Right ventricle myocardium inferior (tissue), 1 donor: ENCODE results near the gene SS18L1. TPM values are rescaled to one million over a fixed set of nuclear protein-coding genes. Genes with fewer than 3 reads are reported as not detected.
"Not testable (repeated sequence)": the region's sequence is repeated elsewhere in the genome, so short reads cannot be mapped to it uniquely, and the experiment has no call there.

Source experiments
- ATAC-seq: fragments of 200-7000 bp; cut with Tn5 transposase; one replicate; pipeline ENCODE4 v1.9.1; 2020; ENCODE audit warnings: mild to moderate bottlenecking, moderate library complexity
- DNase-seq: peaks from one replicate; pipeline ENCODE4 v3.0.0; 2021; ENCODE audit errors: missing footprints
- intact Hi-C: fragments of 100-400 bp; cut with DNase I; formaldehyde crosslinking; loops from one replicate; pipeline ENCODE4 v1.11.0; 2022
- total RNA-seq: library from RNA; stranded (reverse); fragmentation: NEBNext Ultra II Directional; extraction: Animal tissue kit (Norgen Biotek cat#: 25700); gene quantifications from one replicate; pipeline ENCODE4 v1.2.1, GENCODE V29; 2021
- donor health status: DM: no; HTN: yes; CAD: no; lungs with severe emphysema.

The SS18L1 gene
- total RNA-seq, 1 donor from 2014 or later = 7.8 TPM

DNA sequence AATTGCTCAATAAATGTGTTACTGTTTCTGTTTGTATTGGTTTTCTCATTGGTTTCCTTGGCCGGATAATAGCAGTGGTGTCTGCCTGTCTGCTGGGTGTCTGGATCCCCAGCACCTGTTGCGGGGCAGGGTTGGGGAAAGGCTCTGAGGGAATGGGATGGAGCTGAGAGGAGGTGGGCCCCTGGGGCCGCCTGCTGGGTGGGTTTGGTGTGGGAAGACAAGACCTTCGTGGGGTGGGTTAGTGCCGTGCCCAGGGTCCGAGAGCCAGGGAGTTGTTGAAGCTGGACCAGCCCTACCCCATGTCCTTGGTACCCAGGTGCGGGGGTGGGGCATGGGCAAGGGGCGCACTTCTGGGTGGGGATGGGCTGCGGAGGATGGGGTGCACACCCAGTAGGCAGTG is 4.0 kb downstream of the SS18L1 start:
- intact Hi-C loops = loop anchor here (10.0 kb wide), 1 partner anchor 227 kb away; no protein-coding TSS in a partner anchor
- DNase-seq = peak; percentile 56
- no peak for ATAC-seq

DNA sequence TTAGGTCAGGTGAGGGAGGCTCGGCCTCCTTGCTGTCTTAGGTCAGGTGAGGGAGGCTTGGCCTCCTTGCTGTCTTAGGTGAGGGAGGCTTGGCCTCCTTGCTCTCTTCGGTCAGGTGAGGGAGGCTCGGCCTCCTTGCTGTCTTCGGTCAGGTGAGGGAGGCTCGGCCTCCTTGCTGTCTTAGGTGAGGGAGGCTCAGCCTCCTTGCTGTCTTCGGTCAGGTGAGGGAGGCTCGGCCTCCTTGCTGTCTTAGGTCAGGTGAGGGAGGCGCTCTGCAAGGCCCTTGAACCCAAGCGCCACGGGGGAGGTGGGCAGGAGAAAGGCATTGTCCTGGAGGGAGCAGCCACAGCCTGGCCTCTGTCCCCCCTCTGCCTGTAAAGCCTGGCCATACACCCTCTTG is 4.8 kb downstream of the SS18L1 start:
- intact Hi-C loops = loop anchor here (10.0 kb wide), 1 partner anchor 226 kb away; no protein-coding TSS in a partner anchor
- ATAC-seq, DNase-seq: not testable (repeated sequence)

DNA sequence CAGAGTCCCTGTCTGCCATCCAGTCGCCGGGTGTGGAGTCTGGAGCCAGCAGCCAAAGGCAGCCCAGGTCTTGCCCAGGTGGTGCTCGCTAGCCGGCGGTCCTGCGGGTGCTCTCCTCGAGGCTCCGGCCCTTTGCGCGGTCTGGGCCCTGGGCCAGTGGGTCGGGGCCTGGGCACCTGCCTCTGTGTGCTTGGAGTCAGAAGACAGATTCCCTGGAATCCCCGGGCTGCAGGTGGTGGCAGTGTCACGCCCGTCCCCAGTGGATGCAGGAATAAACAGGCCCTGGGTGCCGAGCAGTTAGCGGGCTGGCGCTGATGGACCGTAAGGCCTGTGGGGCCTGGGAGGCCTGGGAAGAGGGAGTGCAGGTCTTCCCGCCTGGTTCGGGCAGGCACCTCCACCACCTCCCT is 5.3 kb downstream of the SS18L1 start:
- ATAC-seq (no peak), DNase-seq (peak; percentile 51)
- intact Hi-C loops = loop anchor here (10.0 kb wide), 1 partner anchor 226 kb away; no protein-coding TSS in a partner anchor

DNA sequence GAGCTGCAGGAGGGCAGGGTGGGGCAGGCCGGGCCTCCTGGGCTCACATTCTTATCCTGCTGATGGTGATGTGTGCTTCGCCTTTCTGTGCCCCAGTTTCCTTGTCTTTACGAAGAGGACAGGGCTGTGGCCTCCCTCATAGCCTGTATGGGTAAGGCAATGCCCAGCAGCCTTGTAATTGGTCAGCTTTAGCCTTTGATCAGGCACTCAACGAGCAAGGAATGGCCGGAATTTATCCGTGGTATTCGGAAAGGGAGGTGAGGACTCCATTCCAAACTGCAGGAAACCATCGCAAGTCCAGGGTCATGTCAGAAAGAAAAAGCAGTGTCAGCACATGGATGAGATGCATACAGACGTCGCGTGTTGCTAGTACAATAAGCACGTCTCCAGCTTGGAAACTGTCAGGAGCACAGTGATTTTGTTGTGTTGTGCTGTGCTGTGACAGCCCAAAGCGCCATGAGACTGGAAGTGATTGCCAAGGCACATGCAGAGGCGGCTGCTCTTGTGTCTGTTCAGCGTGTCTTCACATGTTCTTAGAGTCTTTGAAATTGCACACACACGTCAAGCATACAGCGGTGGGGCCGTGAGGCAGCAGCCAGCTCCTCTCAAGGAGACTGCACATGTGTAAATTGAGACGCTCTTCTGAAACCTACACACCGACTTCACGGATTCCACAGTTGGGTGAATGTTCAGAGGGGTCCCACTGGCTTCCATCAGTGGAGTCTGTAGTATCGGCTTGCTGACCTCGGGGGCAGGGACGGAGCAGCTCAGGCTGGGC is 6.2 kb downstream of the SS18L1 start:
- ATAC-seq = no peak
- DNase-seq = peak; percentile 54

DNA sequence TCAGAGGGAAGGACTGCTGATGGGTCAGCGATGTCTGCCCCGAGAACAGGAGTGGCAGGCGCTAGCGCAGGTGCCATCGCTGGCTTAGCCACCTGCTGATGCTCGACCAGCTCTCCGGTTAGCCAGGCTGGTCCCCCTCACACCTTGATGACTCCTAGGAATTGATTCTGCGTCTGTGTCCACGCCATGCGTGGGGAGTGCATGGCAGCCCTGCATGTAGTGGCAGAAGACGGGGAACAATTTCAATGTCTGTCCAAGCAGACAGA is 6.7 kb downstream of the SS18L1 start:
- ATAC-seq (no peak), DNase-seq (no peak)
- intact Hi-C loops = no loop called here

More for the DNA sequence above, 6.2 kb downstream of the SS18L1 start:
- intact Hi-C loops = loop anchor here (10.0 kb wide), 1 partner anchor 225 kb away; no protein-coding TSS in a partner anchor

DNA sequence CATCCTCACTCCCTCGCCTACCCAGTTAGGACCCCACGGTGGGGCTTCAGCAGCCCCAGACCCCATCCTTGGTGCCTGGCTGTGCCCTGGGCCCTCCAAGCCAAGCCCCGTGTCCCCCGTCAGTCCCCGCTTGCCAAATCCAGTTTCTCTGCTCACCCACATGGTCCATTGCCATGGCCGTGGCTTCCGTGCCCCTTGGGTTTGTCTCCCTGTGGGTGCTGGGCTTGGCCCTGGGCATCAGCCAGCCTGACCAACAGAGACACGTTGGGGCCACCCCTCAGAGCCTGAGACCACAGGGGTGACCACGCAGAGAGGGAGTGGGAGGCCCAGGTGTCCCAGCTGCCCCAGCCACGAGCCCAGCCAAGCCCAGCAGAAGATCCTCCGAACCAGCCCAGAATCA is 7.7 kb downstream of the SS18L1 start:
- intact Hi-C loops = no loop called here
- ATAC-seq (no peak), DNase-seq (peak; percentile 46)

DNA sequence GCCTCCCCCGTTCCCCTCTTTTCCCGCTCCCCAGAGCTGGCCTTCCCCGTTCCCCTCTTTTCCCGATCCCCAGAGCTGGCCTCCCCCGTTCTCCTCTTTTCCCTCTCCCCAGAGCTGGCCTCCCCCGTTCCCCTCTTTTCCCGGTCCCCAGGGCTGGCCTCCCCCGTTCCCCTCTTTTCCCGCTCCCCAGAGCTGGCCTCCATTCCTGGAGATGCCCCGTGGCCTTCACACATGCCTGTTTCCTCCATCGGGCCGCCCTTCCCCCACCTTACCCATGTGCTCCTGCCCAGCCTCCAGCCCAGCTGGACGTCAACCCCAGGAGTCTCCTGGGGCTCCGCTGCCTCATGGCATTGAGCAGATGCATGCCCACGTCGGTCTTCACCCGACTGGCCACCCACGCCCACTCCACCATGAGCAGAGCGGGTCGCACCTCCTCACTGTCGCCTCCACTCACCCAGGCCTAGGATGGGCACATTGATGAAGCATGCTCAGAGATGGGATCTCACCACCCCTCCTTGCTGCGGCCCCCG is 8.3 kb downstream of the SS18L1 start:
- intact Hi-C loops = no loop called here
- DNase-seq = peak; percentile 57
- no peak for ATAC-seq

DNA sequence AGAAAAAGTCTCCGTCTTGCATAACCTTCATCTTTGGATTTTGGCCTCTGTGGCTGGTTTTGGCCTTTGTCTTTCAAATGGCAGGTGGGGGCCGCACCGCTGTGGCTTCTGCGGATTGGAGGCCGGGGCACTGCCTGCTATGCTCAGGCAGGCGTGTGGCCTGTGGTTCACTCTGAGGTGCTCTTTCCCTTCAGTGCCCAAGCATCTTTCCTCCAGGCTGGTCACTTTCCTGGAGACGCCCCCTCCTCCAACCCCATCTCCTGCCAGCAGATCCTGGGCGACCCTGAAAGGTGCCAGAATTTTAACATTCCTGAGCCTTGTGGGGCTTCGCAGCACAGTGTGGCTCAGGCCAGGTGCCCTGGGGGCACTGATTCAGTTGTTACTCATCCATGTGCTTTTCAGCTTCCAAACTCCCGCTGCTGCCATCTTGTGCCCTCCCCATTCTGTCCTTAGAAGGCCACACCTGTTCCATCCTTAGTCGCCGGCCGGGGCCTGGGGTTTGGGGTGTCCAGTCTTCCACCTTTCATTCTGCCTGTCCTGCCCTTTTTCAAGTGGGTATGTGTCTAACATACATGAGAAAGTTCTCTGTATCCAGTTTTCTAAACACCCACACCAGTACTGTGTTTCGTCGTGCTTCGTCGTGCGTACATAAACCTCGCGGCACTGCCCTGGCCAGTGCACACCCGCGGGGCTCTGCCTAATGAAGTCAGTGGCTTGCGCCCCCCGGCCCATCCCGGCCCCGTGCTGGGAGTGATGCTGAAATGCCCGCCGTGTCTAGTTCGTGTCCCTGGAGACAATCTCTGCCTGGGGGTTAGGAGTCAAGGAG is 12.1 kb downstream of the SS18L1 start:
- intact Hi-C loops = loop anchor here (2.0 kb wide), 1 partner anchor 145 kb away; no protein-coding TSS in a partner anchor
- ATAC-seq = no peak
- peak; percentile 41 for DNase-seq

DNA sequence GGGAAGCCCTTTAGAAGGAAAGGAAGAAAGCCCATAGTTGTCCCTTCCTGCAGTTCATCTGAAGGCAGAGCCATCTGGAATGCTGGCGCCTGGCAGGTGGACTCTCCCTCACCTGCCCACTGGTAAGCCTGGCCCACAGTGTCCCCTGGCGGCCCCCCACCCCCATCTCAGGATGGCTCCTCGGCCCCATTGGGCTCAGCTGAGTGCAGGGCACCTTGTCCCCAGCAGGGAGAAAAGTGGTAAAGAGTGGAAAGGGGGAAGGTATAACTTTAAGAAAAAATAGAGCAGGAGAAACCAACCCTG is 12.6 kb downstream of the SS18L1 start:
- DNase-seq (peak; percentile 59), ATAC-seq (no peak)
- intact Hi-C loops = loop anchor here (2.0 kb wide), 1 partner anchor 145 kb away; no protein-coding TSS in a partner anchor

DNA sequence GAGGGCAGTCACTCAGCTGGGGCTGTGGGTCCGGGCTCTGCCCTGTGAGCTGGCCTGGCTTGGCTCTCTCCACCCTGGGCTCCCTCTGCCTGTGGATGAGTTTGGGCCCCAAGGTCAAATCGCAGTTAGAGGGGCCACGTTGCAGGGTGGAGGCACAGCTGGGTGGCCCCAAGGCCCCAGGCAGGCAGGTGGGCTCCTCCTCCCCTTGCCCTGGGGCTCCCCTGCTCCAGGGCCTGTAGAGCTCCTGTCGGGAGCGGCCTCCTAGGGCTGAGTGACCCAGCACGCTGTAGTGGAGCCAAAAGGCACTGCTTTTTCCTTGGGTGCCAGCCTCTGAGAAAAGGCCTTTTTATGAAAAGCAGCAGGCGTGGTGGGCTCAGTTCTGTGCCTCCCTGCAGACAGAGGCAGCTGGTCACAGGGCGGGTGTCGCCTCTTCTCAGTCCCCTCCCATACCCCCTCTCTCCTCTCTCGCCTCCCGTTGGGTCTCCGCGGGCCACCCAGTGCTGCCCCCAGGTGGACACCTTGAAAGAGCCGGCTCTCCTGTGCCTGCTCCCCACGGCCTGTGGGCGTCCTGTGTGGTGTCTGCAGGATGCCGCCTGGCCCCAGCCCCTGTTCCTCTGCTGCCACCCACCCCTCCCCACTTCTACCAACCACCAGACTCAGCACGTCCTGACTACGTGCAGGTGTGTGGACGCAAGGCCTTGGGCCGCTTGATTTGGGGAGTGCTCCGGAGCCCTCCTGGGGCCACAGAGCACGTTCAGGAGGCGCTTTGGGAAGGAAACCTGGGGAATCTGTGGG is 13.2 kb downstream of the SS18L1 start:
- intact Hi-C loops = loop anchor here (2.0 kb wide), 1 partner anchor 146 kb away; no protein-coding TSS in a partner anchor
- DNase-seq (peak; percentile 87), ATAC-seq (peak; percentile 75)

DNA sequence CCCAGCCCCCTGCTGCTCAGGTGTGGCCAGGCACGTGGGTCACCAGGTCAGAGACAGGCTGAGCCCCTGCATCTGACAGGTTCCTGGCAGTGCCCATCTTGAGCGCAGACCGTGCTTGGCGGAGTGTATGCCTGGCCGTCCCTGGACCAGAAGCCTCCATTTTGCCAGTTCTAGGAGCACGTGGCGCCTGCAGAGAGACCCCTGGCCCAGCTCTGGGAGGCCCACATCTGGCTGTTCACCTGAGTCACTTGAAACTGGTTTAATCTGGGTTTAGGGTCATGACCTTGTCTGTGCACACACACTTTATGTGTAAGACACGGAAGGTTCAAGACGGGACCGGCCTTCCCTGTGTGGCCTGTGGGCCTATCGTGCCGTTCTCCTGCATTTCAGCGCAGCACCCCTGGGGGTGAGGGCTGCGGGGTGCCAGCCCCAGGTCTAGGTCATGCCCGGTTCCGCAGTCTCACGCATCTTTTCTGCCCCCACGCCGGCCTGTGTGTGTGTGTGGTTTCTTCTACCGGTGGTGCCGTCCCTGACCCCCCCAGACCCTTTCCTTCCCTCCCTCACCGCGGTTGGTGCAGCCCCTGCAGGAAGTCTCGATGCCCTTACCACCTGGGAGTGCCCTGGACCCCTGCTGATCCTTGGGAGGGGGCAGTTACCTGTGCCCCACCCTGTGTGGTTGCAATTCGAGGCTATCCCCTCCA is 14.0 kb downstream of the SS18L1 start:
- ATAC-seq (no peak), DNase-seq (peak; percentile 11)
- intact Hi-C loops = loop anchor here (2.0 kb wide), 1 partner anchor 147 kb away; no protein-coding TSS in a partner anchor

DNA sequence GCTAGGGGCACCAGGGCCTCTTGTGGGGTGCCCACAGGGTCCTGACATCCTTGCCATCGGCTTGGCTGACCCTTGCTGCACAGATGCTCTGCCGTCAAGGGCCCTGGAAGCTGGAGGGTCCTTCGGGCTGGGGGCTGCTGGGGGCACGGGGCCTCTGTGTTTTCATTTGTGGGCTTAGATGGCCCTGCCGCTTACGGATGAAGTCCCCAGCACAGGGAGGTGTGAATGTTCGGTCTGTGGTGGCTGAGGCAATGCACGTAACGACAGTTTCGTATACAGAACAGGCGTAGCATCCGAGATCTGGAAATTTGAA is 14.5 kb downstream of the SS18L1 start:
- intact Hi-C loops = no loop called here
- no peak for ATAC-seq
- DNase-seq = no peak

DNA sequence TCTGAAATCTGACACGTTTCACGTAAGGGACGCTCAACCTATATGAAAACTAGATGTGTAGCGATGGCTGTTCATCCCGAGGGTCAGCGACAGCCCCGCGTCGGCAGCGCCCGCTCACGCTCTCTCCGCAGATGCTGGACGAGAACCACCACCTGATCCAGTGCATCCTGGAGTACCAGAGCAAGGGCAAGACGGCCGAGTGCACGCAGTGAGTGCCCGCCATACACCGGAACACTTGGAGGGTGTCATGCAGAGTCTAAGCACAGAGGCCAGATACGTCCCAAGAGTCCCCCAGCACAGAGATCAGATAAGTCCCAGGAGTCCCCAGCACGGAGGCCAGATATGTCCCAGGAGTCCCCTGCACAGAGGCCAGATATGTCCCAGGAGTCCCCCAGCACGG is 15.0 kb downstream of the SS18L1 start:
- peak; percentile 58 for DNase-seq
- no peak for ATAC-seq
- intact Hi-C loops = no loop called here

DNA sequence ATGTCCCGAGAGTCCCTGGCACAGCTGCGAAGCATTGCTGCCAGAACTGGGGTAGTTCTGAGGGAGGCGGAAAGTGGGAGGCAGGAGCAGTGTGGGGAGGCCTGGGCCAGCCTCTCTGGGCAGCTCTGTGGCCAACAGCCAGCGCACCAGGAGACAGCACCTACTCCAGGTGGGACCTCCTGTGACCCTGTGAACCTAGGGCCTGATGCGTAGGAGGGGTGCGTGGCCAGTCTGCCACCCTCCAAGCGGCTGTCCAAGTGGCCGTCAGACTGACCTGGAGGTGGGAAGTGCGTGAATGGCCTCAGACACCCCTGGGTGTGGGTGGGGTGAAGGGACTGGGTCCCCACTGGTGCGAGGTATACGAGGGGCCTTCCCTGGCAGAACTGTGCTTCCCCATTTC is 15.5 kb downstream of the SS18L1 start:
- DNase-seq (peak; percentile 14), ATAC-seq (no peak)
- intact Hi-C loops = no loop called here

DNA sequence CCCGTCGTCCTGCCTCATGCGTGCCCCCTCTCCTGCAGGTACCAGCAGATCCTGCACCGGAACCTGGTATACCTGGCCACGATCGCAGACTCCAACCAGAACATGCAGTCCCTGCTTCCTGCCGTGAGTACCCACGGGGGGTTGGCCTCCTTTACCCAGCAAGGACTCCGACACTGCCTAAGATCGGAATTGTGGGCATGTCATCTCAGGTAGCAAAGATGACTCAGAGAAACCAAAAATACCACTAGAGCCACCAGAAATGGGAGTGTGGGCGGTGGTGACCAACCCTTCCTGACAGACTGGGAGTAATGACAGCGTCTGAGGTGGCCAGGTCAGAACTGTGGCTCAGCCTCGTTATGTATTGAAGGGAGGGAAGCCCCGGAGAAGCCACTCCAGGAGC is 16.3 kb downstream of the SS18L1 start:
- ATAC-seq (no peak), DNase-seq (peak; percentile 21)
- intact Hi-C loops = no loop called here

DNA sequence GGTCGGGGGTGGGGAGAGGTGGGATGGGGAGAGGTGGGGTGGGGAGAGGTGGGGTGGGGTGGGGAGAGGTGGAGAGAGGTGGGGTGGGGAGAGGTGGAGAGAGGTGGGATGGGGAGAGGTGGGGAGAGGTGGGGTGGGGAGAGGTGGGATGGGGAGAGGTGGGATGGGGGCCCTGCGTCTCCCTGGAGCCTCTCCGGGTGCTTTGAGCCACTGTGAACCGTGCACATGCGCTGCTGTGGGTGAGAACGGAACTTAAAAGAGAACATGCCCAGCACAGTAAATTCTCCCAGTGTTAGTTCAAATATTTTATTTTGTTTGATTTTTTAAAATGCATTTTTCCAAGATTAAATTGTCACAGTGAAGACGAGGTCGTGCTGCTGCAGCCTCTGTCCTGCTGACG is 16.7 kb downstream of the SS18L1 start:
- ATAC-seq (no peak), DNase-seq (peak; percentile 25)
- intact Hi-C loops = no loop called here

DNA sequence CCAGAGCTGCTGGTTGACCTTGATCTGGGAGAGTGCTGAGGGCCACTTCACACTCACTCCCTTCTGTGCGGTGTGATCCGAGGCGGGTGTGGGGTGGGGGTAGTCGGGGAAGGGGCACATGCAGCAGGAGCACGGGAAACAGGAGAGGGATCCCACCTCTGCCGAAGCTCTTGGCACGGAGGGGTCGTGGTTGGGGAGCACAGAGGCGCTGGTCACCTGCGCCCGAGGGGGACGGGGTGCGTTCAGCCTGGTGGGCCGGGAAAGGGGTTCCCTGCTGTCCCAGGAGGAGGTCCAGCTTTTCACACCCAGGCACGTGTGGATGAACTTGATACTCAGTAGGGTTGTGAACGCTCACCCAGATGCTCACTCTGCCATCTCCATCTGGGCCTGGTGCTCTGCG is 17.3 kb downstream of the SS18L1 start:
- intact Hi-C loops = no loop called here
- DNase-seq = peak; percentile 18
- ATAC-seq = no peak

DNA sequence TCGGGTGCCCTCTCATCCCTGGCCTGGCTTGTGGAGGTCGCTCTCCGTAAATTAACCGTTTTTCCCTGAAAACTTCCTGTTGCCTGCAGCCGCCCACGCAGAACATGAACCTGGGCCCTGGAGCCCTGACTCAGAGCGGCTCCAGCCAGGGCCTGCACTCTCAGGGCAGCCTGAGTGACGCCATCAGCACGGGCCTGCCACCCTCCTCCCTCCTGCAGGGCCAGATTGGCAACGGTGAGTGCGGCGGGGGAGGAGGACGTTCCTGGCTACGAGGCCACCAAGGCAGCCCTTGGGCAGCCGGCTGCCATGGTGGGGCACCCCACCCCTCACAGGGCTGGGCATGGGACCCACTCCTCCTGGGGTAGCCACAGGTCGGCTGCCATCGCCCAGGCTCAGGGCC is 17.8 kb downstream of the SS18L1 start:
- intact Hi-C loops = no loop called here
- DNase-seq (peak; percentile 37), ATAC-seq (no peak)
